ENCODE measurements around the gene PDXP.

The PDXP gene

GRCh38 chr22:37701141-37701786 lies 42.7 kb downstream of the PDXP start (continued):
- TF ChIP-seq TSHZ2 (CRISPR knock-in tag; IDR thresholded peaks at IDR 0.05) (no peak), SNAI2 (CRISPR knock-in tag; IDR thresholded peaks at IDR 0.05) (no peak), GLIS3 (CRISPR knock-in tag; IDR thresholded peaks at IDR 0.05) (no peak)

DNA sequence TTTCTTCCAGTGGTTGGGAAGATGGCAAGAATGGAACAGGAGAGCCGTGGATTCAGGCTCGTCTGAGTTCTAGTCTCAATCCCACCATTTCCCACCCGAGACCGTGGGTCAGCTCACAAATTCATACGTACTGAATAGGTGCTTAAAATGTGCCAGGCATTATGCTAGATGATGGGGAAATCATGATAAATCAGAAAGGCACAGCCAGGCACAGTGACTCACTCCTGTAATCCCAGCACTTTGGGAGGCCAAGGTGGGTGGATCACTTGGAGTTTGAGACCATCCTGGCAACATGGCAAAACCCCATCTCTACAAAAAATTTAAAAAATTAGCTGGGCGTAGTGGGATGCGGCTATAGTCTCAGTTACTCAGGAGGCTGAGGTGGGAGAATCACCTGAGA lies 45.4 kb downstream of the PDXP start:
- ATAC-seq = no peak
- TF ChIP-seq ISL1 (CRISPR knock-in tag; IDR thresholded peaks at IDR 0.05) (no peak), ESRRG (CRISPR knock-in tag; IDR thresholded peaks at IDR 0.05) (no peak), GLIS3 (CRISPR knock-in tag; IDR thresholded peaks at IDR 0.05) (no peak), ZFP3 (CRISPR knock-in tag; IDR thresholded peaks at IDR 0.05) (no peak)
- TF ChIP-seq, protein P1, sequence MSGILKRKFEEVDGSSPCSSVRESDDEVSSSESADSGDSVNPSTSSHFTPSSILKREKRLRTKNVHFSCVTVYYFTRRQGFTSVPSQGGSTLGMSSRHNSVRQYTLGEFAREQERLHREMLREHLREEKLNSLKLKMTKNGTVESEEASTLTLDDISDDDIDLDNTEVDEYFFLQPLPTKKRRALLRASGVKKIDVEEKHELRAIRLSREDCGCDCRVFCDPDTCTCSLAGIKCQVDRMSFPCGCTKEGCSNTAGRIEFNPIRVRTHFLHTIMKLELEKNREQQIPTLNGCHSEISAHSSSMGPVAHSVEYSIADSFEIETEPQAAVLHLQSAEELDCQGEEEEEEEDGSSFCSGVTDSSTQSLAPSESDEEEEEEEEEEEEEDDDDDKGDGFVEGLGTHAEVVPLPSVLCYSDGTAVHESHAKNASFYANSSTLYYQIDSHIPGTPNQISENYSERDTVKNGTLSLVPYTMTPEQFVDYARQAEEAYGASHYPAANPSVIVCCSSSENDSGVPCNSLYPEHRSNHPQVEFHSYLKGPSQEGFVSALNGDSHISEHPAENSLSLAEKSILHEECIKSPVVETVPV (CRISPR knock-in tag; IDR thresholded peaks at IDR 0.05) = no peak

DNA sequence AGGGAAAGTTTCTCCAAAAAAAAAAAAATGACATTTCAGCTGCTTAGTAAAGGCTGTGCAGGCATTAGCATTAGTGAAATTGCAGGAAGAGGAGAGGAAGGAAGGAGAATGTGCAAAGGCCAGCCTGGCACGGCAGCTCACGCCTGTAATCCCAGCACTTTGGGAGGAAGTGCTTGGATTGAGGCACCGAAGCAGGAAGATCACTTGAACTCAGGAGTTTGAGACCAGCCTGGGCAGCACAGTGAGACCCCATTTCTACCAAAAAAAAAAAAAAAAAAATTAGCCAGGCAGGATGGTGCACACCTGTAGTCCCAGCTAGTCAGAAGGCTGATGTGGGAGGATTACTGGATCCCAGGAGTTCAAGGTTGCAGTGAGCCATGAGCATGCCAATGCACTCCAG lies 46.1 kb downstream of the PDXP start:
- TF ChIP-seq, protein P2, sequence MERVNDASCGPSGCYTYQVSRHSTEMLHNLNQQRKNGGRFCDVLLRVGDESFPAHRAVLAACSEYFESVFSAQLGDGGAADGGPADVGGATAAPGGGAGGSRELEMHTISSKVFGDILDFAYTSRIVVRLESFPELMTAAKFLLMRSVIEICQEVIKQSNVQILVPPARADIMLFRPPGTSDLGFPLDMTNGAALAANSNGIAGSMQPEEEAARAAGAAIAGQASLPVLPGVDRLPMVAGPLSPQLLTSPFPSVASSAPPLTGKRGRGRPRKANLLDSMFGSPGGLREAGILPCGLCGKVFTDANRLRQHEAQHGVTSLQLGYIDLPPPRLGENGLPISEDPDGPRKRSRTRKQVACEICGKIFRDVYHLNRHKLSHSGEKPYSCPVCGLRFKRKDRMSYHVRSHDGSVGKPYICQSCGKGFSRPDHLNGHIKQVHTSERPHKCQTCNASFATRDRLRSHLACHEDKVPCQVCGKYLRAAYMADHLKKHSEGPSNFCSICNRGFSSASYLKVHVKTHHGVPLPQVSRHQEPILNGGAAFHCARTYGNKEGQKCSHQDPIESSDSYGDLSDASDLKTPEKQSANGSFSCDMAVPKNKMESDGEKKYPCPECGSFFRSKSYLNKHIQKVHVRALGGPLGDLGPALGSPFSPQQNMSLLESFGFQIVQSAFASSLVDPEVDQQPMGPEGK (CRISPR knock-in tag; IDR thresholded peaks at IDR 0.05; ENCODE audit: borderline replicate concordance) = no peak
- TF ChIP-seq, protein P1 (CRISPR knock-in tag; IDR thresholded peaks at IDR 0.05) = no peak
- TF ChIP-seq POU6F1 (CRISPR knock-in tag; IDR thresholded peaks at IDR 0.05; ENCODE audit: borderline replicate concordance, low read depth) (no peak), CSDC2 (CRISPR knock-in tag; IDR thresholded peaks at IDR 0.05) (no peak), ESRRG (CRISPR knock-in tag; IDR thresholded peaks at IDR 0.05) (no peak), TOX (CRISPR knock-in tag; IDR thresholded peaks at IDR 0.05; ENCODE audit: borderline replicate concordance) (no peak), PPARA (CRISPR knock-in tag; IDR thresholded peaks at IDR 0.05; ENCODE audit: borderline replicate concordance) (no peak)
- ATAC-seq = no peak

GRCh38 chr22:37705205-37705604 lies 46.7 kb downstream of the PDXP start:
- no peak for ATAC-seq
- TF ChIP-seq ZNF70 (CRISPR knock-in tag; IDR thresholded peaks at IDR 0.05) (no peak), ZFP30 (CRISPR knock-in tag; IDR thresholded peaks at IDR 0.05) (no peak), SNAI2 (CRISPR knock-in tag; IDR thresholded peaks at IDR 0.05) (no peak), GLIS3 (CRISPR knock-in tag; IDR thresholded peaks at IDR 0.05) (no peak), CSDC2 (CRISPR knock-in tag; IDR thresholded peaks at IDR 0.05) (no peak), ZNF565 (CRISPR knock-in tag; conservative IDR thresholded peaks at IDR 0.05; ENCODE audit: low read depth) (no peak), POU6F1 (CRISPR knock-in tag; IDR thresholded peaks at IDR 0.05; ENCODE audit: borderline replicate concordance, low read depth) (no peak), TSHZ2 (CRISPR knock-in tag; IDR thresholded peaks at IDR 0.05) (no peak), ZC3H10 (CRISPR knock-in tag; IDR thresholded peaks at IDR 0.05) (no peak), BACH2 (CRISPR knock-in tag; IDR thresholded peaks at IDR 0.05; ENCODE audit: borderline replicate concordance) (no peak), ARNTL (CRISPR knock-in tag; IDR thresholded peaks at IDR 0.05; ENCODE audit: borderline replicate concordance, low read depth) (no peak), ZFP3 (CRISPR knock-in tag; IDR thresholded peaks at IDR 0.05) (no peak), ESRRG (CRISPR knock-in tag; IDR thresholded peaks at IDR 0.05) (no peak)
- TF ChIP-seq, protein P1 (CRISPR knock-in tag; IDR thresholded peaks at IDR 0.05) = no peak
